ENCODE data around the gene ZNRF3. TPM values are rescaled to one million over a fixed set of nuclear protein-coding genes. Genes with fewer than 3 reads are reported as not detected.

The ZNRF3 gene
- polyA plus RNA-seq, 1 of the 3 experiments (the other 2 are of a cell fraction): 4.2 TPM

DNA sequence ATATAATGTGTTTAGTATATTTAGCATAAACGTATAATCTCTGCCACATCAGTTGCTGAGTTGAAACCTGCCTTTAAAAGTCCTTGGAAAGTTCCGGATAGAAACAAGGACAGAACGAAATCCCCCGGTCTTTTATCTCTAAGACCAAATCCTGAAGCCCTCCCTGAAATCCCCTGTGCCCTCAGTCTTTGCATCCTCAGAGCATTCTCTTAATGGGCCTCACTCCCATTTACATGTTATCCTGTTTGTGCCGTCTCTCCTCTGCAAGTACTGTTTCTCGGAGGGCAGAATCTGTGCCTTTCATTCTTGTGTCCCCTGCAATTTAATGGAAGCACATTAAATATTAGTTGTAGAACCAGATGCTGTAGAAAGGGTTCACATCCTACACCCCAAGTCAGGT is 56.0 kb downstream of the ZNRF3 start:
- H3K9me2 ChIP-seq: no peaks in the 10 kb centered on the region
- no peak overlapping the region for H3K9ac ChIP-seq
- H3K36me3 ChIP-seq (replicated peaks in 1 of 2; ENCODE audit: control insufficient read depth in 1 of 2, insufficient read depth in 2 of 2, low read length in 1 of 2): no peaks in the 10 kb centered on the region
- CTCF ChIA-PET: no interaction called here
- no peak overlapping the region for H2AFZ ChIP-seq (ENCODE audit: low read depth)
- H3K27me3 ChIP-seq (ENCODE audit: insufficient read depth): no peaks in the 10 kb centered on the region
- 0 out of 2 replicates have a peak, but pooled peaks cover 4% of the 10 kb centered on the region for H3K79me2 ChIP-seq (ENCODE audit: insufficient read depth)
- POLR2A ChIA-PET: no interaction called here
- H3F3A ChIP-seq (replicated peaks; ENCODE audit: insufficient read depth): no peaks in the 10 kb centered on the region
- H3K4me3 ChIP-seq (ENCODE audit: low read depth in 2 of 2, low read length in 1 of 2): no peak overlapping the region
- no peak for DNase-seq
- H3K9me3 ChIP-seq: no peaks in the 10 kb centered on the region
- TF ChIP-seq, protein P1, sequence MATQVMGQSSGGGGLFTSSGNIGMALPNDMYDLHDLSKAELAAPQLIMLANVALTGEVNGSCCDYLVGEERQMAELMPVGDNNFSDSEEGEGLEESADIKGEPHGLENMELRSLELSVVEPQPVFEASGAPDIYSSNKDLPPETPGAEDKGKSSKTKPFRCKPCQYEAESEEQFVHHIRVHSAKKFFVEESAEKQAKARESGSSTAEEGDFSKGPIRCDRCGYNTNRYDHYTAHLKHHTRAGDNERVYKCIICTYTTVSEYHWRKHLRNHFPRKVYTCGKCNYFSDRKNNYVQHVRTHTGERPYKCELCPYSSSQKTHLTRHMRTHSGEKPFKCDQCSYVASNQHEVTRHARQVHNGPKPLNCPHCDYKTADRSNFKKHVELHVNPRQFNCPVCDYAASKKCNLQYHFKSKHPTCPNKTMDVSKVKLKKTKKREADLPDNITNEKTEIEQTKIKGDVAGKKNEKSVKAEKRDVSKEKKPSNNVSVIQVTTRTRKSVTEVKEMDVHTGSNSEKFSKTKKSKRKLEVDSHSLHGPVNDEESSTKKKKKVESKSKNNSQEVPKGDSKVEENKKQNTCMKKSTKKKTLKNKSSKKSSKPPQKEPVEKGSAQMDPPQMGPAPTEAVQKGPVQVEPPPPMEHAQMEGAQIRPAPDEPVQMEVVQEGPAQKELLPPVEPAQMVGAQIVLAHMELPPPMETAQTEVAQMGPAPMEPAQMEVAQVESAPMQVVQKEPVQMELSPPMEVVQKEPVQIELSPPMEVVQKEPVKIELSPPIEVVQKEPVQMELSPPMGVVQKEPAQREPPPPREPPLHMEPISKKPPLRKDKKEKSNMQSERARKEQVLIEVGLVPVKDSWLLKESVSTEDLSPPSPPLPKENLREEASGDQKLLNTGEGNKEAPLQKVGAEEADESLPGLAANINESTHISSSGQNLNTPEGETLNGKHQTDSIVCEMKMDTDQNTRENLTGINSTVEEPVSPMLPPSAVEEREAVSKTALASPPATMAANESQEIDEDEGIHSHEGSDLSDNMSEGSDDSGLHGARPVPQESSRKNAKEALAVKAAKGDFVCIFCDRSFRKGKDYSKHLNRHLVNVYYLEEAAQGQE (IDR thresholded peaks at IDR 0.05; ENCODE audit: low read depth, low read length): no peak
- TF ChIP-seq USF1 (IDR thresholded peaks at IDR 0.05; ENCODE audit: borderline replicate concordance, low read depth) (no peak), POLR2AphosphoS5 (IDR thresholded peaks at IDR 0.05; ENCODE audit: low read depth, low read length) (no peak), RAD21 (IDR thresholded peaks at IDR 0.05; ENCODE audit: low read length) (no peak), TAF1 (IDR thresholded peaks at IDR 0.05; ENCODE audit: borderline replicate concordance, low read depth, low read length) (no peak)
- no peak overlapping the region for H3K27ac ChIP-seq (ENCODE audit: low read depth in 2 of 2, low read length in 1 of 2)
- 0 out of 2 replicates have a peak, but pooled peaks cover 14% of the 10 kb centered on the region for H4K20me1 ChIP-seq (ENCODE audit: insufficient read depth)
- no peak overlapping the region for H3K4me2 ChIP-seq
- H3K4me1 ChIP-seq (ENCODE audit: control insufficient read depth in 1 of 2, insufficient read depth in 2 of 2, low read depth in 1 of 2, low read length in 1 of 2): peaks cover 4 to 5% of the 10 kb centered on the region in 2 experiments; a peak in 1 of 4 replicates
- 70% methylated on average over 6 of the region's 6 CpGs for whole genome bisulfite sequencing (ENCODE audit: low lambda C conversion rate)

- Histone ChIP-seq H3F3A (replicated peaks; ENCODE audit: insufficient read depth) (no peaks in the 10 kb centered on the region), H2AFZ (ENCODE audit: low read depth) (no peak overlapping the region), H3K4me1 (ENCODE audit: control insufficient read depth in 1 of 2, insufficient read depth in 2 of 2, low read depth in 1 of 2, low read length in 1 of 2) (peaks cover 4 to 5% of the 10 kb centered on the region in 2 experiments; a peak in 1 of 4 replicates), H3K27ac (ENCODE audit: low read depth in 2 of 2, low read length in 1 of 2) (no peak overlapping the region), H3K9ac (no peak overlapping the region), H3K9me2 (no peaks in the 10 kb centered on the region), H3K36me3 (replicated peaks in 1 of 2; ENCODE audit: control insufficient read depth in 1 of 2, insufficient read depth in 2 of 2, low read length in 1 of 2) (no peaks in the 10 kb centered on the region), H3K27me3 (ENCODE audit: insufficient read depth) (no peaks in the 10 kb centered on the region), H3K4me3 (ENCODE audit: low read depth in 2 of 2, low read length in 1 of 2) (no peak overlapping the region), H3K9me3 (no peaks in the 10 kb centered on the region), H4K20me1 (ENCODE audit: insufficient read depth) (0 out of 2 replicates have a peak, but pooled peaks cover 14% of the 10 kb centered on the region), H3K79me2 (ENCODE audit: insufficient read depth) (0 out of 2 replicates have a peak, but pooled peaks cover 4% of the 10 kb centered on the region), H3K4me2 (no peak overlapping the region)
- no peak for DNase-seq
- 76% methylated on average over 2 of the region's 2 CpGs for WGBS (ENCODE audit: low lambda C conversion rate)
- TF ChIP-seq GATA2 (CRISPR knock-in tag; IDR thresholded peaks at IDR 0.05): no peak
- no peak for TF ChIP-seq EZH2phosphoT487 (IDR thresholded peaks at IDR 0.05; ENCODE audit: borderline replicate concordance, low read depth)
- no peak for TF ChIP-seq POLR2AphosphoS5 (IDR thresholded peaks at IDR 0.05; ENCODE audit: low read depth, low read length)
- TF ChIP-seq RXRA (IDR thresholded peaks at IDR 0.05; ENCODE audit: borderline replicate concordance, low read depth): no peak
- TF ChIP-seq, protein P2, sequence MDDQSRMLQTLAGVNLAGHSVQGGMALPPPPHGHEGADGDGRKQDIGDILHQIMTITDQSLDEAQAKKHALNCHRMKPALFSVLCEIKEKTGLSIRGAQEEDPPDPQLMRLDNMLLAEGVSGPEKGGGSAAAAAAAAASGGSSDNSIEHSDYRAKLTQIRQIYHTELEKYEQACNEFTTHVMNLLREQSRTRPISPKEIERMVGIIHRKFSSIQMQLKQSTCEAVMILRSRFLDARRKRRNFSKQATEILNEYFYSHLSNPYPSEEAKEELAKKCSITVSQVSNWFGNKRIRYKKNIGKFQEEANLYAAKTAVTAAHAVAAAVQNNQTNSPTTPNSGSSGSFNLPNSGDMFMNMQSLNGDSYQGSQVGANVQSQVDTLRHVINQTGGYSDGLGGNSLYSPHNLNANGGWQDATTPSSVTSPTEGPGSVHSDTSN (IDR thresholded peaks at IDR 0.05): no peak
- no peak for TF ChIP-seq CTCF (IDR thresholded peaks at IDR 0.05)
- POLR2A ChIA-PET: no interaction called here
- CTCF ChIA-PET: no interaction called here
Measured at GRCh38 chr22:28939932-28940331, 56.6 kb downstream of the ZNRF3 start.

Data from SK-N-SH (cell line).